Ovary (tissue), 9 donors: ENCODE data around the gene EEFSEC. TPM values are rescaled to one million over a fixed set of nuclear protein-coding genes. Genes with fewer than 3 reads are reported as not detected.

Experiments
- DNase-seq, 5 donors: peaks; one replicate each; pipeline ENCODE4 v3.0.0-alpha.2; 2019 to 2020
- H3K27ac ChIP-seq, 2 donors: fragments of 200-600 bp; one replicate each; pipeline versions ENCODE4 v1.5.1 to v1.8.0; 2019 to 2022
- H3K27me3 ChIP-seq: fragments of 200-600 bp; one replicate; pipeline ENCODE4 v1.8.0; 2022
- H3K36me3 ChIP-seq: fragments of 200-600 bp; sonication (generic); one replicate; pipeline ENCODE4 v1.5.1; 2019
- H3K4me1 ChIP-seq: one replicate; pipeline ENCODE4 v1.8.1; 2013; ENCODE audit warnings: mild to moderate bottlenecking, moderate library complexity; ENCODE audit not compliant: insufficient read depth
- H3K4me3 ChIP-seq: fragments of 200-600 bp; sonication (generic); one replicate; pipeline ENCODE4 v1.5.1; 2017
- H3K9me3 ChIP-seq, 2 donors: fragments of 200-600 bp in 1 of 2; sonication (generic) in 1 of 2; one replicate each; pipeline versions ENCODE4 v1.5.1 to v1.8.1; 2013 to 2019; ENCODE audit warnings: mild to moderate bottlenecking in 1 of 2, moderate library complexity in 1 of 2
- CTCF ChIP-seq, 3 donors: fragments of 450-650 bp in 2 of 3; fragments of 200-600 bp in 1 of 3; IDR thresholded peaks; one replicate each; pipeline versions ENCODE4 v1.5.1 to v1.8.0; 2016 to 2022; ENCODE audit warnings: antibody characterized with exemption in 3 of 3, mild to moderate bottlenecking in 1 of 3
- EP300 ChIP-seq: sonication (generic); formaldehyde crosslinking; IDR thresholded peaks from one replicate; pipeline ENCODE4 v1.6.1; 2017; ENCODE audit warnings: antibody characterized with exemption
- POLR2A ChIP-seq: fragments of 450-650 bp; IDR thresholded peaks from one replicate; pipeline ENCODE4 v1.6.1; 2017; ENCODE audit warnings: antibody characterized with exemption, mild to moderate bottlenecking, moderate library complexity
- WGBS, 3 donors: extraction: QIAGEN DNeasy Blood & Tissue Kit in 1 of 3; methylation state at CpG; one replicate each; pipeline versions ENCODE4 v1.1.5 to v1.1.7; 2013 to 2017; 5-methylcytosine and 5-hydroxymethylcytosine counted together
- intact Hi-C, 4 donors: fragments of 100-400 bp; cut with DNase I; formaldehyde crosslinking; loops; one replicate each; pipeline versions ENCODE4 v1.11.0 to v1.15.1; 2022 to 2023
- polyA plus RNA-seq, 2 donors: library from polyadenylated mRNA; stranded (reverse); fragments of 200-250 nt in 1 of 2; fragments of 350-450 nt in 1 of 2; fragmentation: Illumina TruSeq in 1 of 2; extraction: RNeasy Lipid Tissue Mini Kit (QIAGEN cat#74804) in 1 of 2; gene quantifications; one replicate each; pipeline ENCODE4 v1.2.3, GENCODE V29; 2013 to 2014
- total RNA-seq, 7 donors: library from RNA; depleted of rRNA in 2 of 7; stranded (reverse); fragments of >200 nt in 2 of 7; fragmentation: NEBNext Ultra II Directional in 3 of 7; extraction: Animal tissue kit (Norgen Biotek cat#: 25700) in 3 of 7; gene quantifications; one replicate each; pipeline versions ENCODE4 v1.1.0 to v1.2.4, GENCODE V29; 2016 to 2023
- donor health status: DM: no; HTN: no; CAD: no; lungs with moderate emphysema.
- donor health status: DM: no; HTN: no; CAD: no.
- donor health status: Bipolar disorder and iron deficiency.
- donor health status: DM: yes; HTN: yes; CAD: no.
- donor health status: DM: no; HTN: no; CAD: no.
- donor health status: DM: yes; HTN: yes; CAD: no.

Gene EEFSEC
- total and polyA plus RNA-seq, 9 donors: 6.8 to 21.0 (median 15.4) TPM

- intact Hi-C loops: no loop called here
- H3K27me3 ChIP-seq: no peaks in the 10 kb centered on the region
- WGBS, 3 donors: 65 to 81% (median 76%) methylated on average over 3 of the region's 3 CpGs
- TF ChIP-seq POLR2A (no peak), EP300 (no peak), CTCF (IDR thresholded peaks at IDR 0.05) (no peak)
- DNase-seq: no peak
- H3K27ac ChIP-seq: no peak overlapping the region
- H3K36me3 ChIP-seq: no peaks in the 10 kb centered on the region
- H3K4me1 ChIP-seq: peaks cover 6% of the 10 kb centered on the region
- H3K4me3 ChIP-seq: no peak overlapping the region
- H3K9me3 ChIP-seq: no peaks in the 10 kb centered on the region
Measured at GRCh38 chr3:128210711-128211110, 57.4 kb downstream of the EEFSEC start.

DNA sequence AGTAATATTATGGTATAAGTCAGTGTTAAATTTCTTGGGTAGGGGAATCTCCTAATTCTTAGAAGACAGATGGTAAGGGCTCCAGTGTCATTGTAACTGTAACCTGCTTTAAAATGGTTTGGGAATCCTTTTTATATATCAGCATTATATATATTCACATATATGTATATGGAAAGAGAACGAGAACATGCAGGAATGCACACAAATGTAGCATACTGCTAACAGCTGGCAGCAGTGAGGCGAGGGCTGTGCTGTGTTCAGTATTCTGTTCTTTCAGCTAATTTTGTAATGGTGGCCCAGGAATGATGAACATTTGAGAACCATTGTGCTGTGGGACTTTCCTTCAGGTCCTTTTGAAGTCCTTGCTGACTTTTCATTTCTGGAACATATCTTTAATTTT lies 60.8 kb downstream of the EEFSEC start:
- no peak for DNase-seq
- peaks cover 2% of the 10 kb centered on the region for H3K4me1 ChIP-seq
- H3K4me3 ChIP-seq: no peak overlapping the region
- no peak overlapping the region for H3K27ac ChIP-seq
- H3K27me3 ChIP-seq: no peaks in the 10 kb centered on the region
- intact Hi-C loops: no loop called here
- no peaks in the 10 kb centered on the region for H3K9me3 ChIP-seq
- no peak for TF ChIP-seq EP300
- no peak for TF ChIP-seq POLR2A
- TF ChIP-seq CTCF (IDR thresholded peaks at IDR 0.05): no peak
- WGBS, 3 donors: 95 to 98% (median 98%) methylated on average over 2 of the region's 2 CpGs
- H3K36me3 ChIP-seq: no peaks in the 10 kb centered on the region

DNA sequence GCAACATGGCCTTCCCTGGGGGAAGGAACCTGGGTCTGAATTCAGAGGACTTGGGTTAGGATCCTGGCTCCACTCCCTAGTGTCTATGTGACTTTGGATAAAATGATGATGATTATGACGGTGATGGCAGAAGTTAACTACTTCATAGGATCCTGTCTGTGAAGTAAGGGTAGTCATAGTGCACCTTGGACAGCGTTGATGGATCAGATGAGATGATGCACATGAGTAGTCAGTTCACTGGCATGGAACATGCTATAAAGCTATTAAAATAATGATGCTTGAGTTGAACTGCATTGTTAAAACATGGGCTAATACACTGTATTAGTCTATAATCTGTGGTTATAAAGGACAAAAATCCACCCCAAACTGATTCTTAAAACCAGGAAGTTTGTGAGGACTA lies 62.0 kb downstream of the EEFSEC start:
- Histone ChIP-seq H3K36me3 (no peaks in the 10 kb centered on the region), H3K9me3 (no peaks in the 10 kb centered on the region), H3K4me1 (peaks cover 2% of the 10 kb centered on the region), H3K27ac (no peak overlapping the region), H3K4me3 (no peak overlapping the region), H3K27me3 (no peaks in the 10 kb centered on the region)
- 83 to 95% (median 88%) methylated on average over 2 of the region's 2 CpGs for WGBS, 3 donors
- no peak for DNase-seq
- intact Hi-C loops: no loop called here
- TF ChIP-seq EP300 (no peak), CTCF (IDR thresholded peaks at IDR 0.05) (no peak), POLR2A (no peak)

DNA sequence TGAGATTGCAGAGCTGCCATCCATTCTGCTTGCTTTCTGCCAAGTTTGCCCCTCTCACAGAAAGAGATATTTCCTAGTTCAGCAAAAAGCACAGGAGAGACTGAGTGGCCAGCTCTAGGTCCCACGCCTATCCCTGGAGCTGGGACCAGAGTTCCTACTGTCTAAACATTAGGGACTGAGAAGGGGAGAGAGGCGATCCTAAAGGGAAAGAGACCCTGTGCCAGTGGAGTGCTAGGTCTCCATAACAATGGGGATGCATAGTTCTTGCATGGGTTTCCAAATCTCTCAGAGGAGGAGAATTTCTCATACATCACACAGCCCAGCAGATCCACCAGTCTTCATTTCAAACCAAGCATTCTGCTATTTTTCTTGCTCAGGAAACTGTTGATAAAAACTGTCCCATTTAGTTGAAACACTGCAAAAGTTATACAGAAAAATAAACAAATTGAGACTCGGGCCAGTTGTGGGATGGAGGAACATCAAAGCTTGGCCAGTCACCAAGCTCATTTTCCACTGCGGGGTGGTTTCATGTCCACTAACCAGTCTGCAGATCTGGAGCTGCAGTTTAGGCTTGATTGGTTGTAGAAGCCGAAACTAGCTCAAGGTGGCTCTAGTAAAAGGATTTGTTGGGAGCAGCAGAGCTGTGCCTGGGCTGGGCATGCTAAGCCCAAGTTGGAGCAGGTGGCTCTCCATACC lies 62.7 kb downstream of the EEFSEC start:
- Histone ChIP-seq H3K4me3 (no peak overlapping the region), H3K4me1 (no peaks in the 10 kb centered on the region), H3K36me3 (no peaks in the 10 kb centered on the region), H3K27ac (no peak overlapping the region), H3K27me3 (no peaks in the 10 kb centered on the region), H3K9me3 (no peaks in the 10 kb centered on the region)
- DNase-seq: no peak
- TF ChIP-seq CTCF (IDR thresholded peaks at IDR 0.05): no peak
- no peak for TF ChIP-seq EP300
- TF ChIP-seq POLR2A: no peak
- WGBS, 3 donors: 53 to 63% (median 61%) methylated on average over 5 of the region's 5 CpGs
- intact Hi-C loops: no loop called here
